PC-9 (cell line): Measurements from ENCODE around the gene PTPRD. TPM values are rescaled to one million over a fixed set of nuclear protein-coding genes. Genes with fewer than 3 reads are reported as not detected.

ENCODE experiments used
- BruUV-seq: library from RNA; stranded (reverse); fragments of 400-500 nt; replicated peaks from 2 replicates; lab custom pipeline; 2021; lab: Mats Ljungman, UMichigan
- CTCF ChIA-PET: fragments of 300-600 bp; sonication (Branson Sonifier 250); formaldehyde crosslinking; loops from one replicate; lab custom pipeline; 2022; ENCODE audit warnings: antibody characterized with exemption; lab: Charles Lee
- POLR2A ChIA-PET: fragments of 300-600 bp; sonication (Branson Sonifier 250); formaldehyde crosslinking; loops from one replicate; lab custom pipeline; 2022; ENCODE audit warnings: antibody characterized with exemption; ENCODE audit not compliant: unreplicated experiment; lab: Charles Lee
- DNase-seq, 2 experiments: peaks; one replicate each; pipeline versions ENCODE4 v3.0.0 to v3.0.0-alpha.2; 2015 to 2022; ENCODE audit warnings: mixed read lengths in 1 of 2
- H2AFZ ChIP-seq: fragments of 200-600 bp; sonication (generic); 2 replicates; pipeline ENCODE4 v1.8.1; 2017; ENCODE audit warnings: antibody characterized with exemption
- H3F3A ChIP-seq: fragments of 200-600 bp; sonication (generic); 2 replicates; pipeline ENCODE4 v1.8.1; 2017; ENCODE audit warnings: antibody characterized with exemption, mild to moderate bottlenecking, low read depth; ENCODE audit not compliant: insufficient read depth
- H3K27ac ChIP-seq: fragments of 200-600 bp; sonication (generic); 2 replicates; pipeline ENCODE4 v1.6.1; 2016; ENCODE audit warnings: mixed run types
- H3K27me3 ChIP-seq: fragments of 200-600 bp; sonication (generic); 2 replicates; pipeline ENCODE4 v1.6.1; 2016; ENCODE audit warnings: low read depth, mixed run types; ENCODE audit not compliant: insufficient read depth
- H3K36me3 ChIP-seq: fragments of 200-600 bp; sonication (generic); 2 replicates; pipeline ENCODE4 v1.6.1; 2016; ENCODE audit warnings: low read depth, mixed run types
- H3K4me1 ChIP-seq: fragments of 200-600 bp; sonication (generic); replicated peaks from 2 replicates; pipeline ENCODE4 v1.6.1; 2016; ENCODE audit warnings: mixed run types; ENCODE audit not compliant: insufficient read depth
- H3K4me2 ChIP-seq: fragments of 200-600 bp; sonication (generic); 2 replicates; pipeline ENCODE4 v1.6.1; 2017; ENCODE audit warnings: mixed run types
- H3K4me3 ChIP-seq: fragments of 200-600 bp; sonication (generic); 2 replicates; pipeline ENCODE4 v1.6.1; 2016; ENCODE audit warnings: mixed run types
- H3K79me2 ChIP-seq: fragments of 200-600 bp; sonication (generic); 2 replicates; pipeline ENCODE4 v1.6.1; 2017; ENCODE audit warnings: low read depth, mixed run types
- H3K9me2 ChIP-seq: fragments of 200-600 bp; sonication (generic); 2 replicates; pipeline ENCODE4 v1.8.1; 2017; ENCODE audit warnings: mild to moderate bottlenecking; ENCODE audit not compliant: insufficient read depth
- H3K9me3 ChIP-seq: fragments of 200-600 bp; sonication (generic); 2 replicates; pipeline ENCODE4 v1.8.1; 2016; ENCODE audit warnings: low read depth; ENCODE audit not compliant: insufficient read depth
- H4K20me1 ChIP-seq: fragments of 200-600 bp; sonication (generic); 2 replicates; pipeline ENCODE4 v1.8.1; 2017; ENCODE audit not compliant: insufficient read depth
- CTCF ChIP-seq: fragments of 200-600 bp; sonication (generic); conservative IDR thresholded peaks from 2 replicates; pipeline ENCODE4 v1.6.1; 2017; ENCODE audit warnings: mixed run types, antibody characterized with exemption, mild to moderate bottlenecking, moderate library complexity
- EZH2 ChIP-seq: fragments of 200-600 bp; sonication (generic); IDR thresholded peaks from 2 replicates; pipeline ENCODE4 v1.8.0; 2017; ENCODE audit warnings: antibody characterized with exemption, low read depth
- intact Hi-C: fragments of 100-400 bp; cut with micrococcal nuclease; formaldehyde crosslinking; loops from one replicate; pipeline ENCODE4 v1.10.0; 2022; ENCODE audit not compliant: unreplicated experiment
- total RNA-seq: library from RNA; stranded (reverse); gene quantifications from 2 replicates; pipeline ENCODE4 v1.2.3, GENCODE V29; 2021

The PTPRD gene
- total RNA-seq, 1 experiment from 2014 or later = not detected

DNA sequence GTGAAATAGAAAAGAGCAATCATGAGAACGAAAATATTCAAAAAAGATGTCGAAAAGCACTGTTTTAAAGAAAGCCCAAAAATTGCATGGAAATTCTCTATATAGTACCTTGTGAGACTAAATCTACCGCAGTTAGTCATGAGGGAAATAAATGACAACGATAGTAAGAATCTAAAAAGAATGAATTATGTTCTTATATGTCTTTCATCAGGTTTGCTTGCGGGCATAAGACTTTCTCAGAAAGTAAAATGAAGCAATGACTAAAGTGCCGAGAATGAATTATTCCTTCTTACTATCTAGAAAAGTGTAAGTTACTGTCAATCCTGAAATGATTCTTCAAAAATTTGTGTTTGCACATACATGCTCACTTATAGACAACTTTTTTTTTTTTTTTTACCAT, 26.4 kb downstream of the PTPRD start:
- Histone ChIP-seq H3K4me1 (no peaks in the 10 kb centered on the region), H3K27me3 (no peaks in the 10 kb centered on the region), H3K4me3 (no peak overlapping the region), H3K9me3 (no peaks in the 10 kb centered on the region), H3K9me2 (no peaks in the 10 kb centered on the region), H3K36me3 (no peaks in the 10 kb centered on the region), H3K79me2 (no peaks in the 10 kb centered on the region), H3K4me2 (no peak overlapping the region), H3K27ac (no peak overlapping the region), H3F3A (no peaks in the 10 kb centered on the region), H4K20me1 (no peaks in the 10 kb centered on the region), H2AFZ (no peak overlapping the region)
- ChIA-PET POLR2A (no interaction called here), CTCF (no interaction called here)
- BruUV-seq = no TSS peak
- TF ChIP-seq EZH2 (no peak), CTCF (no peak)
- intact Hi-C loops = no loop called here
- no peak for DNase-seq

DNA sequence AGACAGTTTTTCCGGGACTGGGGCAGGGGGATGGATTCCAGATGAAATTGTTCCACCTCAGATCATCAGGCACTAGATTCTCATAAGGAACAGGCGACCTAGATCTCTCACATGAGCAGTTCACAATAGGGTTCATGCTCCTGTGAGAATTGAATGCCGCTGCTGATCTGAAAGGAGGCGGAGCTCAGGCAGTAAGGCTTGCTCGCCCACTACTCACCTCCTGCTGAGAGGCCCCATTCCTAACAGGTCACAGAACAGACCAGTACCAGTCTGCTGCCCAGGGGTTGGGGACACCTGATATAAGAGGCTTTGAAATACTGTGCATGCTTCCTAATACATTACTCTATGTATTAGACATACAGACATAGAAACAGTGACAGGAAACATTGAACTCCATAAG, 41.1 kb downstream of the PTPRD start:
- no peaks in the 10 kb centered on the region for H3K79me2 ChIP-seq
- no peak for DNase-seq
- TF ChIP-seq EZH2 (no peak), CTCF (no peak)
- no peaks in the 10 kb centered on the region for H3K27me3 ChIP-seq
- no peak overlapping the region for H3K27ac ChIP-seq
- no peak overlapping the region for H3K4me3 ChIP-seq
- H3K9me3 ChIP-seq = no peaks in the 10 kb centered on the region
- no peak overlapping the region for H3K4me2 ChIP-seq
- no peak overlapping the region for H2AFZ ChIP-seq
- no peaks in the 10 kb centered on the region for H4K20me1 ChIP-seq
- CTCF ChIA-PET = no interaction called here
- intact Hi-C loops = no loop called here
- no peaks in the 10 kb centered on the region for H3K4me1 ChIP-seq
- POLR2A ChIA-PET = interaction anchor here (0.5 kb wide), 1 partner anchor 374 kb away, joined by 3 read pairs; no protein-coding TSS in a partner anchor
- BruUV-seq = no TSS peak
- no peaks in the 10 kb centered on the region for H3F3A ChIP-seq
- no peaks in the 10 kb centered on the region for H3K9me2 ChIP-seq
- no peaks in the 10 kb centered on the region for H3K36me3 ChIP-seq

DNA sequence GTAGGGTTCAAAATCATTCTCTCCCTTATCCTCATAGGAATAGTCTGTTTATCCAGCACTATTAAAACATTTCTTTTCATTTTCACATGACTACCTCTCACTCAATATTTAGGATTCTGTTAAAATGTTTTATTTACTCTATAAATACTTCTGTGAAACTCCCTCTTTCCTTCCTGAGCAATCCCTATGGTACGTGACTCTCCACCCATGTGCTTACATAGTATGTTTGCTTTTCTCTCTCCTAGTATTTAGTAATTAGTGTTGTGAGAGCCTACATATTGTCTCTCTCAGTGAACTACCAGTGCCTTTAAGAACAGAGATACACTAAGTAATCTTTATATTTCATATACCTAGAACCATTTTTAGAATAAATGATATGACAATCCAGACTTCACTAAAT, 46.0 kb downstream of the PTPRD start:
- Histone ChIP-seq H3K4me1 (no peaks in the 10 kb centered on the region), H3K79me2 (no peaks in the 10 kb centered on the region), H3K27me3 (no peaks in the 10 kb centered on the region), H3K36me3 (no peaks in the 10 kb centered on the region), H3K9me2 (no peaks in the 10 kb centered on the region), H3K4me3 (no peak overlapping the region), H3F3A (no peaks in the 10 kb centered on the region), H3K4me2 (no peak overlapping the region), H3K9me3 (no peaks in the 10 kb centered on the region), H3K27ac (no peak overlapping the region), H2AFZ (no peak overlapping the region), H4K20me1 (no peaks in the 10 kb centered on the region)
- CTCF ChIA-PET = no interaction called here
- TF ChIP-seq EZH2 (no peak), CTCF (no peak)
- no peak for DNase-seq
- intact Hi-C loops = no loop called here
- POLR2A ChIA-PET = no interaction called here
- BruUV-seq = no TSS peak
